HG03097 (cell line): ENCODE measurements around the gene IGFBP1.
"Not testable (repeated sequence)": the region's sequence is repeated elsewhere in the genome, so short reads cannot be mapped to it uniquely, and the experiment has no call there.

ENCODE experiments used
- ATAC-seq: cut with Tn5 transposase; IDR thresholded peaks from one replicate; pipeline ENCODE4 v1.9.1; 2021; ENCODE audit not compliant: unreplicated experiment, low FRiP score

The IGFBP1 gene

GRCh38 chr7:45888185-45888992 lies at the start of gene IGFBP1:
IGFBP1 (plus strand) TSS chr7:45888488; CDS start chr7:45888653, 165 bp downstream.
- no peak for ATAC-seq

GRCh38 chr7:45838852-45839251 lies 49.4 kb upstream of the IGFBP1 start:
- ATAC-seq: not testable (repeated sequence)

GRCh38 chr7:45841926-45842717 lies 46.2 kb upstream of the IGFBP1 start:
- not testable (repeated sequence) for ATAC-seq

DNA sequence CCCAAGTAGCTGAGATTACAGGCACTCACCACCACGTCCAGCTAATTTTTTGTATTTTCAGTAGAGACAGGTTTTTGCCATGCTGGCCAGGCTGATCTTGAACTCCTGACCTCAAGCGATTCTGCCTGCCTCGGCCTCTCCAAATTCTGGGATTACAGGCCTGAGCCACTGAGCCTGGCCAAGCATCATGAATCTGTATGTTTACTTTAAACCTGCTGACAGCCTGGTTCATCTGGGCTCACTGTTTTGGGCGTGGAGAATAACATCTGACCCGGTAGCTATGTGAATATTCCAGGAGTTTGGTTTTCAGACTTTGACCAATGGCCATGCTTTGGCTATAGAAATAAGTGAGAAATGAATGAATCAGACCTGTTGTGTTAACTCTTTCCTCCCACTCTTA lies 41.8 kb upstream of the IGFBP1 start:
- ATAC-seq: not testable (repeated sequence)

GRCh38 chr7:45848734-45849133 lies 39.6 kb upstream of the IGFBP1 start:
- not testable (repeated sequence) for ATAC-seq

- not testable (repeated sequence) for ATAC-seq
These were observed 35.3 kb upstream of the IGFBP1 start for GRCh38 chr7:45852984-45853383.

DNA sequence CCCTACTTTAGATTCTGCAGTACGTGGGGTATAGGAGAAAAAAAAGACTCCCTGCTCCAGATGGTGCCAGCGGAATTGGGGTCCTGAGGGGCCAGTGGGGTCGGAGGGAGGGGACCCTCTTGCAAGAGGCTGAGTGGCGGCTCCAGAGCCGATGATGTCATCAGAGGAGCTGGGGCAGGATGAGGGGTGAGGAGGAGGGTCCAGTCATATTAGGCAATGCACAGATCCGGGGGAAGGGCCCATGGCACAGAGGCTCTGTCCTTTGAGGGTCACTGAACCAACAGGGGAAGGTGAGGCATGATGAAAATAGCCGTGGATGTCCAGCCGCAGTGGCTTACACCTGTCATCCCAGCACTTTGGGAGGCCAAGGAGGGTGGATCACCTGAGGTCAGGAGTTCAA lies 34.8 kb upstream of the IGFBP1 start:
- ATAC-seq: not testable (repeated sequence)

DNA sequence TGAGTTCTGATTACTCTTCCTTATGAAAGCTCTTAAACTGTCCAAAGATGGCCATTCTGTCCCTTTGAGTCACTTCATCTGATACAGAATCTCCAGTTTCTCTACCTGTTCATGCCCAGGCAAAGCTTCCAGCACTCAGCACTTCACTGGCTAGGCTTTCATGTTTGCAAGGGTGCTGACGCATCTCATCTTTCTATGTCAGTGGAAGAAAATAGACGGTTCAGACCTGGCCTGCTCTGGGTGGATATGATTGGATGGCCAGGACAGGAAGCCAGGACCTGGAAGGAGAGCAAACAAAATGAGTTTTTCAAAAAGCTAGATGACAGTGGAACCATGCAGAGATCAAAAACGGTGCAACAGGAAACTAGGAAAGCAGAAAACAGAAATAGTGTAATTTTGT lies 32.6 kb upstream of the IGFBP1 start:
- not testable (repeated sequence) for ATAC-seq

DNA sequence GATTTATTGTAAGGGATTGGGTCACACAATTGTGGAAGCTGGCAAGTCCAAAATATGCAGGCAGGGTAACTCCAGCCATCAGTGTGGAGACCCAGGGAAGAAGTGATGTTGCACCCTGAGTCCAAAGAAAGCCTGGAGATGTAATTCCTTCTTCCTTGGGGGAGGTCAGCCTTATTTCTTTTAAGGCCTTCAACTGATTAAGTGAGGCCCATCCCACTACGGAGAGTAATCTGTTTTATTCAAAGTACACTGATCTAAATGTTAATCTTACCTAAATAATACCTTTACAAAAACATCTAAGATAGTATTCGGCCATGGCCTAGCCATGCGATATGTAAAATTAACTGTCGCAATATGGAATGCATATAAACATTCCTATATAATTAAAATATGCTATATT lies 31.4 kb upstream of the IGFBP1 start:
- not testable (repeated sequence) for ATAC-seq

DNA sequence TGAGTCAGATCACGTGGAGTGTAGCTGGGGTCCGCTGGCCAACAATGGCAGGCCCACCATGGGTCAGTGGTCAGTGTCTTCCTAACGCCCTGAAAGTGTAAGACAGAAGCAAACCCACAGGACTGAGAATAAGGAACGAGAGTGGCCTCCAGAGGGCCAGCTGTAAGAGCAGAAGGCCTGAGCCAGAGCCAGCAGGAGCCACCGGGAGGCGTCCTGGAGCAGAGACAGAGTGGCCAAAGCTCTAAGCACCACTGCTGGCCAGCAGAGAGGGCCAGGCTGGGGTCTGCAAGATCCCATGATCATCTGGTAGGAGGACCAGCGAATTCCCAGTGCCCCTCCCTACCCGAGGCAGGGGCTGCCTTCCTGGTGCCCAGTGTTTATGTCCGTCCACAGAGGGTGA lies 24.6 kb upstream of the IGFBP1 start:
- no peak for ATAC-seq

- ATAC-seq: no peak
These were observed 22.5 kb upstream of the IGFBP1 start for GRCh38 chr7:45865594-45866410.

GRCh38 chr7:45867471-45867870 lies 20.8 kb upstream of the IGFBP1 start:
- ATAC-seq: no peak

GRCh38 chr7:45869426-45869825 lies 18.9 kb upstream of the IGFBP1 start:
- no peak for ATAC-seq

DNA sequence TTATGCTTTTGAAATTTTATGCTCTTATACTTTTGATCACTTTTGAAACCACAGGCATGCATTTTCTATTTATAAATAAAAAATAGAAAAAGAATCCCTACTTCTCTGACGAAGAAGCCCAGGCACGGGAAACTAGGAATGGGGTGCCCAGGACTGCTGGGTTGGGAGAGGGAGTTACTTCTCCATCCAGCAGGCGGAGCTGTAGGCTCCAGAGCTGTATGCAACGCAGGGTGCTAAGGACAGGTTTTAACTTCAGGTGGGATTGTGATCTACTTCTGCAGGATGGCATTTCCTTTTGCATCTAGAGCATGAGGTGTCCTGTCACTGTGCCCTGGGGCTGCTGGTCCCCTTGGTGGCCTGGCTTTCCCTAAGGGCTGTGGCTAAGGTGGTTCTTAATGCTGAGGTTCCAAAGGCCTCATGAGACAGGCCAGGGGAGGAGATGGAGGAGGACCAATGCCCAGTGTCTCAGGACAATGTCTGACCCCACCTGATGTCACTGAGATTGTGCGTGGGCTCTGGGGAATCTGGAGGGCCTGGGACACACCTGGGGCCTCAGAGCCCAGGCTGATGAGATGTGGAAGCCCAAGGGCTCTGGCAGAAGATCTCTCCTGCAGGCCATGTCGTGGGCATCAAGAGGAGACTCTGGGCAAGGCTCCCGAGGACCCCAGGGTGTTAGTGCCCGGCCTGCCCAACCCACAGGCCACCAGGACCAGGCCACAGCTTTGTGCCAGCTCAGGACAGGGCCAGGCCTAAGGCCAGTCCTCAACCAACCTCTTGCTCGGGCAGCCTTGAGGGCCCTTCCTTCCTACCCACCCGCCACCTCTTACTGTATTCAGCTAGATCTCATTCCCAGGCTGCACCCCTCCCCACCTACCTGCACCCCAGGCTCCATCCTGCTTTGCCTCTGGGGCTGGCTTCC lies 15.9 kb upstream of the IGFBP1 start:
- ATAC-seq: no peak

- ATAC-seq: no peak
These were observed 15.3 kb upstream of the IGFBP1 start, which contains the start of gene CCDC201 for GRCh38 chr7:45873035-45873354. CCDC201 (minus strand) TSS chr7:45873082; CDS start chr7:45873007, 75 bp downstream.

- no peak for ATAC-seq
These were observed 14.9 kb upstream of the IGFBP1 start for GRCh38 chr7:45873355-45873754.

DNA sequence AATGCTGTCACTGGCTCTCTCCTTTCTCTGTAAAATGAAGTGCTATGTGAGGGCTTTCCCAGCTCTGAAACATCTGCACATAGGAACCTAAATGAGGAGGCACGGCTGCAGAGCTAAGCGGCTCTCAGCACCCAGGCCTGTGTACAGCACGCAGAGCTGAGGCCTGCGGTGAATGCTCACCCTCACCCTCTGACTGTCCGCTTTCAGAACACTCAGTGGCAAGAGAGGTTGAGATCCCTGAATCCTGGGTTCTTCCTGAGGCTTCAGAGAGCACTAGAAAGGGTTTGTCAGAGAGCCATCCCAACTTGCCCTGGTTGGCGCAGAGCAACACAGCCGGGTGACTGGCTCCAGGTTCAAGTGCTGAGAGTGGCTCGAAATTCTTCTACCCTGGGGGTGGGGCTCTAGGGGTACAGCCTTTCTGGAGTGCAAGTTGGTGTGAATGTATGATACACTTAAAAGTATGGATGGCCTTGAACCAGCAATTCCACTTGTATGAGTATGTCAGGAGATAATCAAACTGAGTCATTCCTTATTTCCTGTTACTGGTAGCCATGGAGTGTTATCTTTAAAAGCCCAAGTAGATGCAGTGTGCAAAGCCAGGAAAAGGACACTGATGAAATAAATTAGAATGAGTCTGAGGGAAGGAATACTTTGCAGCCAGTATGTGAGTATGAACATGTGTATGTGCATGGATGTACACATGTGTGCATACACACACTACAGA lies 13.7 kb upstream of the IGFBP1 start:
- no peak for ATAC-seq

- ATAC-seq: no peak
These were observed 11.8 kb upstream of the IGFBP1 start for GRCh38 chr7:45876519-45876918.

- ATAC-seq: no peak
These were observed 9.7 kb upstream of the IGFBP1 start for GRCh38 chr7:45878457-45879144.
